GM18858 (cell line): ENCODE results near the gene PKN3.
A peak's percentile ranks its signal among the peaks of the same experiment; 100 is the strongest.
"Not testable (repeated sequence)": the region's sequence is repeated elsewhere in the genome, so short reads cannot be mapped to it uniquely, and the experiment has no call there.

Experiments
- ATAC-seq: cut with Tn5 transposase; IDR thresholded peaks from one replicate; pipeline ENCODE4 v1.9.1; 2021; ENCODE audit not compliant: unreplicated experiment

PKN3 gene

DNA sequence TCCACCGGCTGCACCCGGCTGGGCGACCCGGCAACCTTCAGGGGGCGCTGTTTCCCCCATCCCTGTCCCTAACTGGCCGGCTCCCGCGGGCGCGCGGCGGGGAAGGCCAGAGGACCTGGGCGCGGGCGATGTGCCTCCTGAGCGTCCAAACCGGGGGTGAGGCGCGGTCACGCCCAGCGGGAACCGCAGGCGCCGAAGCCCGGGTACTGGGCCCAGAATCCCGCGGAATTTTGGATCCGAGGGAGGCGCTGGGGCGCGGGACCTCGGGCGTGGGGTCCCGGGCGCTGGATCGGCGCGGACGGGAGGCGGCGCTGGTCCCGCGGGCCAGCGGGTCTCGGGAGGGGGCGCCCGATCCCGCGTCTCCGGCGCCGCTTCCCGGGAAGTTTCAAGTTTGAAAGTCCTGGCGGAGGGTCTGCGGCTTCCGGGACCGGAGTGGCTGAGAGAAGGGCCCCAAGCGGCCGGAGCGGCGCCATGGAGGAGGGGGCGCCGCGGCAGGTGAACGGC is at the start of gene PKN3:
Gene PKN3, plus strand, starts transcription at position 59 of the 504 bp plus-strand sequence. Its CDS starts 413 bp downstream, at position 472.
- ATAC-seq = peak; percentile 47

GRCh38 chr9:128653908-128654307 is 48.4 kb upstream of the PKN3 start:
- ATAC-seq = no peak

- no peak for ATAC-seq
Observed at GRCh38 chr9:128654481-128654880, 47.8 kb upstream of the PKN3 start.

GRCh38 chr9:128656416-128657343 is 45.6 kb upstream of the PKN3 start, which contains the start of gene DYNC2I2:
Gene DYNC2I2, minus strand, starts transcription at chr9:128656847. Its CDS starts 121 bp downstream, at chr9:128656726.
- peak; percentile 51 for ATAC-seq

DNA sequence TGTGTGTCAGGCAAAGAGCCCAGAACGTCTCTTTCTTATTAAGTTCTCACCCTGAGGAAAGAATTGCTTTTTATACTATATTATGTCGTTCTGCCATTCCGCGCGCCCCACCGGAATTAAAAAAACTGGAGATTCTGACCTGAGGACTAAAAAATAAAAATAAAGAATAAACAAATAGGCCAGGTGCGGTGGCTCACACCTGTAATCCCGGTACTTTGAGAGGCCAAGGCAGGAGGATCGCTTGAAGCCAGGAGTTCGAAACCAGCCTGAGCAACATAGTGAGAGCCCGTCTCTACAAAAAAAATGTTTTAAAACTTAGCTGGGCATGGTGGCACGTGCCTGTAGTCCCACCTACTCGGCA is 45.0 kb upstream of the PKN3 start:
- ATAC-seq = no peak

DNA sequence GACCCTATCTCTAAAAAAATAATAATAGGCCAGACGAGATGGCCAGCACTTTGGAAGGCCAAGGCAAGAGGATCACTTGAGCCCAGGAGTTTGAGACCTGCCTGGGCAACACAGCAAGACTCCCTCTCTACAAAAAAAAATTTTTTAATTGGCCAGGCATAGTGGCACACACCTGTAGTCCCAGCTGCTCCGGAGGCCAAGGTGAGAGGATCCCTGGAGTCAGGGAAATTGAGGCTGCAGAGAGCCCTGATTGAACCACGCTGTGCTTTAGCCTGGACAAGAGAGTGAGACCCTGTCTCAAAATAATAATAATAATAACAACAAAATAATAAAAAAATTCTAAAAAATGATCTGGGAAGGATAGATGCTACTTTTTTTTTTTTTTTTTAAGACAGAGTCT is 44.5 kb upstream of the PKN3 start:
- no peak for ATAC-seq

- not testable (repeated sequence) for ATAC-seq
Observed at GRCh38 chr9:128666481-128666941, 35.8 kb upstream of the PKN3 start.

DNA sequence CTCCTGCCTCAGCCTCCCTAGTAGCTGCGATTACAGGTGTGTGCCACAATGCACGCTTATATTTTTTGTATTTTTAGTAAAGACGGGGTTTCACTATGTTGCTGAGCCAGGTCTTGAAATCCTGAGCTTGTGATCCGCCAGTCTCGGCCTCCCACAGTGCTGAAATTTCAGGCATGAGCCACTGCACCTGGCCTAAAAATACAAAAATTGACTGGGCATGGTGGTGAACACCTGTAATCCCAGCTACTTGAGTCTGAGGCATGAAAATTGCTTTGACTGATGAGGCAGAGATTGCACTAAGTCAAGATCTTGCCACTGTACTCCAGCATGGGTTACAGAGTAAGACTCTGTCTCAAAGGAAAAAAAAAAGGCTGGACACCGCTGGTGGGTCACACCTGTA is 32.5 kb upstream of the PKN3 start:
- no peak for ATAC-seq

DNA sequence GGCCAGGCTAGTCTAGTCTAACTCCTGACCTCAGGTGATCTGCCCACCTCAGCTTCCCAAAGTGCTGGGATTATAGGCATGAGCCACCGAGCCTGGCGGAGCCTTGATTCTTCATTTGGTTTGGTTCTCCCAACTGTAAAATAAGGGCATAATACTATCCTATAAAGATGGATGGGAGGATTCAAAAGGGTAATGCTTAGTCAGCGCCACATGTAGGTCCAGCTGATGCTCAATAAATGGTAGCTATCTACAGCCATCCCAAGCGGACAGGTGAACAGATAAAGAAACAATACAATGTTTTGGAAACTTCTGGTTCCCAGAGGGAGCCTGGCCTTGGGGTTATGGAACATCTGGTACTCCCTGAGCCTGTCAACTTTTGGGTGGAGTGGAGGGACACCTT is 26.9 kb upstream of the PKN3 start:
- ATAC-seq = no peak

DNA sequence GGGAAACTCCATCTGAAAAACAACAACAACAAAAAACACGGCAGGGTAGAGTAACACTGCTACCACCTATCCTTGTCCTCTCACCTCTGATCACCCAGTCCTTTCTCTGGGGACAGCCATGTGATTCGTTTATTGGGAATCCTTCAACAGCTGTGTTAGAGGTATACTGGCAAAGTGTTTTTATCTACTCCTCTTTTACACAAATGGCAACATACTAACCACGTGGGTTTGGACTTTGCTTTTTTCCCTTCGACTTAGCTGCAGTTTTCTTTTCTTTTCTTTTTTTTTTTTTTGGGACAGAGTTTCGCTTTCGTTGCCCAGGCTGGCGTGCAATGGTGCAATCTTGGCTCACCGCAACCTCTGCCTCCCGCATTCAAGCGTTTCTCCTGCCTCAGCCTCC is 24.5 kb upstream of the PKN3 start:
- ATAC-seq = no peak

DNA sequence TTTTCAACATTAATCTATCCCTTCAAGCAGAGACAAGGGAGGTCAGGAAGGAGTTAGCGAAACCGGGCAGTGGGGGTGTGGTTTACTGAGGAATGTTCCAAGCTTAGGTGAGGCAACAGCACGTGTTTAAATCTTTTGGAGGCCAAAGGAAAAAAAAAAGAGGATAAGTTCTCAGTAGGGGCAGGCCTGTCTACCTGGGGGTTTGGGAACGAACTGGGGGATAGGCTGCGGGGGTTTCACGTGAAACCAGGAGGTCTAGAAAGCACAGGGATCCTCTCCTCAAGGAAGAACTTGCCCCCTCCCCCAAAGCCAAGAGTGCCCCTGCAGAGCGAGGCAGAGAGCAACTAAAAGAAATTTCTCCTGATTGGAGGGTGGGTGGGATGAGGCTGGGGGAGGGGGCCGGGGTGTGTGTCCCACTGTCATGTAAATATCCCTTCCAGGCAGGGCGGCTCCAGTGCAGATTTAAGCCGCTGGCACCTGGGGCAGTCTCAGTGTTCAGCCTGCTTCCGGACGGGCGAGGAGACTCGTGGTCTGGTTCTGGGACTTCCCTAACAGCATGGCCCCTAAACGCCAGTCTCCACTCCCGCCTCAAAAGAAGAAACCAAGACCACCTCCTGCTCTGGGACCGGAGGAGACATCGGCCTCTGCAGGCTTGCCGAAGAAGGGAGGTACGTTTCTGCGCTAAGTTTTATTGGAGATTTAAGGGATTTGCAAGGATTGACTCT is 18.8 kb upstream of the PKN3 start:
- ATAC-seq = no peak

- no peak for ATAC-seq
Observed at GRCh38 chr9:128684065-128684324, 18.3 kb upstream of the PKN3 start.

- ATAC-seq = no peak
Observed at GRCh38 chr9:128684325-128685199, 17.7 kb upstream of the PKN3 start.

DNA sequence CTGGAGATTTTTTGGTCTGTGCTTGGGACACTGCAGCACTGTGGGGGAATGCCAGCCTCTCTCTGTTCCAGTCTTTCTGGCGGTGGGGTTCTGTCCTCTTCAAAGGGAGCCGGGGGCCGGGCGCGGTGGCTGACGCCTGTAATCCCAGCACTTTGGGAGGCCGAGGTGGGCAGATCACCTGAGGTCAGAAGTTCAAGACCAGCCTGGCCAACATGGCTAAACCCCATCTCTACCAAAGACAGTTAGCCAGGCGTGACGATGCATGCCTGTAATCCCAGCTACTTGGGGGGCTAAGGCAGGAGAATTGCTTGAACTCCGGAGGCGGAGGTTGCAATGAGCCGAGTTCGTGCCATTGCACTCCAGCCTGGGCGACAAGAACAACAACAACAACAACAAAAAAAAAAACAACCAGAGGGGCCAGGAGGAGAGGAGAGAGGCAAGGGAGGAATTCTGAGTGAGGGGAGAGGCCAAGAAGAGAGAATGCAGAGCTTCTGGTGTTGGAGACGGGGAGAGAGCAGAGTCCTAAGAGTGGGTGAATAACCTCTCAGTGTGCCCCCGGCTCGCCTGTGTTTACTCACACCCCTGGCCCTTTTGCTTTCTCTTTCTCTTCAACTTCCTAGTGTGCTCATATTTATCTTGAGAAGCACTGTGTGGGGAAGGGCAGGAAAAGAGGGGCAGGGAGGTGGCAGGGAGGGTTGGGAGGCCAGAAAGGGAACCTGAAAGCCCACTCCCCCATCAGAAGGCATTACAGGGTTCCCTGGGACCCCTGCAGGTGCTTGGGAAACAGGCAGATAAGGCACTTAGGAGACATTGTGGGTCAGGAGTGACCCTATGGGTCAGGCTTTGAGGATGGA is 16.4 kb upstream of the PKN3 start:
- no peak for ATAC-seq

GRCh38 chr9:128687453-128687852 is 14.8 kb upstream of the PKN3 start:
- ATAC-seq = no peak

DNA sequence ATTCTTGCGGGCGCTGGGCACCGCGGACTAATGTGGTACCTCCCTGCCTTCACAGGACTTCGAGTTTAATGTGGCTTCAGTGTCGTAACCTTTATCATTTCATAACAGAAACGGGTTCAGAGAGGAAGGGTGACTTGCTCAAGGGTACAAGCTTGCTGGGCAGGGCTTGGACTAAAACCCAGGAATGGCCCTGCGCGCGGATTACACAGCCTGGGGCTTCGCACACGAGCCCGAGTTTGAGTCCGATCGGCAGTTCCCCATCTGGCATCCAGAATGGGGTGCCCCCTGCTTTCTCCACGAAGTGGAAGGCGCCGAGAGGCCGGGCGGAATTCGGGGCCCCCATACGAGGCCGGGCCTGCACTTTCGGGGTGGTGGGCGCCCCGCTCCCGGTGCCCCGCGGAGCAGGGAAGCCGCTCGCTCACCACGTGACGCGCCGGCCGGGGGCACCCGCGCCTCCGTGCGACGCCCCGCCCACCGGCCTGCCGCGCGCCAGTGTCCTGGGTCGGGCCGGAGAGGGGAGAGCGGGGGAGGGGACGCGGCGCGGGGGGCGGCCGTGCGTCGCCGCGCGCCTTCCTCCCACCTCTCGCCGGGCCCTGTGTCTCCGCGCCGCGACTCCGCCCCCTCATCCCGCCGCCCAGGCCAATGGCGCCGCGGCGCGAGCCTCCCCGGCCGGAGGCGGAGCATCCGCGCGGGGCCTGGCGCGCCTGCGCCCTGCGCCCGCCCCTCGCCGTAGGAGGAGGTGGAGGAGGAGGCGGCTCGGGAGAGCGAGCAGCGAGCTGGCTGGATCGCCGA is 13.6 kb upstream of the PKN3 start, which contains the start of gene SET:
Gene SET, plus strand, starts transcription at position 722 of the 792 bp plus-strand sequence. CDS start 361 bp downstream, outside the sequence.
- peak; percentile 46 for ATAC-seq

DNA sequence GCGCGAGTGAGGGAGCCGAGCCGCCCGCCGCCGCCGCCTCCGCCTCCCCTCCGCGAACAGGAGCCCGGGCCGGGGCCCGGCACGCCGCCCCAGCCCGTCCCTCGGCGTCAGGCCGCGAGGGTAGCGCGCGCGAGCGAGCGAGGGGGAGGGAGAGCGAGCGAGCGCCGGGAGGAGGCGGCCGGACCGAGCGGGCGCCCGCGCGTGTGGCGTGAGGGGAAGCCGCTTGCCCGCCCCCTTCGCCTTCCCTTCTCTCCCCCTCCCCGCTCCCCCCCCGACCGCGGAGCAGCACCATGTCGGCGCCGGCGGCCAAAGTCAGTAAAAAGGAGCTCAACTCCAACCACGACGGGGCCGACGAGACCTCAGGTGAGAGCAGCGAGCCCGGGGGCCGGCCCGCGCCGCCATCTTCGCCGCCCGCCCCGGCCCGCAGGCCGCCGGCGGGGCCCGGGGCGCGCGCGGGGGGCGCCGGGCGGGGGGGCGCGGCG is 13.0 kb upstream of the PKN3 start:
- ATAC-seq = no peak

GRCh38 chr9:128689820-128690683 is 12.3 kb upstream of the PKN3 start:
- no peak for ATAC-seq
